ENCODE data around the gene RALGPS1.

The RALGPS1 gene

DNA sequence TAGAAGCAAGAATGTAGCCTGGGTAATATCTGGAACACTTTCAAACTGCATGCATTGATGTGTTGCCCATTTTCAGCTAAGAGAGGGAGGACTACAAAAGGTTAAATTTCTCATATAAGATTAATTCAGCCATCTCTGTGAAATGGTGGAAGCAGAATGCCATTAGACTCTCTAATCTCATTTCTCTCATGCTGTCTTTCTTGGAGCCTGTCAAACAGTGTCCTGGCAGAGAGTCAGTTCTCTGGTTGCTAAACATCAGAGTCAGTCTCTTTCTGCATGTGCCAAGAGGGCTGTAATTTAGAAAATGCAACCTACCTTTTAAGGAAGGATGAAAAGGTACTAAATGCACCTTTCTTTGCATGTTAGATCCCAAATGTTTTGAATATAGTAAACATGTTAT is 349.1 kb downstream of the RALGPS1 start:
- ChIA-PET CTCF (interaction anchor here (1.2 kb wide), 1 partner anchor 9 kb away, joined by 3 read pairs; no protein-coding TSS in a partner anchor), POLR2A (no interaction called here)
- TF ChIP-seq ZNF426 (tag by site-specific recombination; IDR thresholded peaks at IDR 0.05) (no peak), ZSCAN30 (tag by site-specific recombination; IDR thresholded peaks at IDR 0.05) (no peak)
- TF ChIP-seq, protein P1, sequence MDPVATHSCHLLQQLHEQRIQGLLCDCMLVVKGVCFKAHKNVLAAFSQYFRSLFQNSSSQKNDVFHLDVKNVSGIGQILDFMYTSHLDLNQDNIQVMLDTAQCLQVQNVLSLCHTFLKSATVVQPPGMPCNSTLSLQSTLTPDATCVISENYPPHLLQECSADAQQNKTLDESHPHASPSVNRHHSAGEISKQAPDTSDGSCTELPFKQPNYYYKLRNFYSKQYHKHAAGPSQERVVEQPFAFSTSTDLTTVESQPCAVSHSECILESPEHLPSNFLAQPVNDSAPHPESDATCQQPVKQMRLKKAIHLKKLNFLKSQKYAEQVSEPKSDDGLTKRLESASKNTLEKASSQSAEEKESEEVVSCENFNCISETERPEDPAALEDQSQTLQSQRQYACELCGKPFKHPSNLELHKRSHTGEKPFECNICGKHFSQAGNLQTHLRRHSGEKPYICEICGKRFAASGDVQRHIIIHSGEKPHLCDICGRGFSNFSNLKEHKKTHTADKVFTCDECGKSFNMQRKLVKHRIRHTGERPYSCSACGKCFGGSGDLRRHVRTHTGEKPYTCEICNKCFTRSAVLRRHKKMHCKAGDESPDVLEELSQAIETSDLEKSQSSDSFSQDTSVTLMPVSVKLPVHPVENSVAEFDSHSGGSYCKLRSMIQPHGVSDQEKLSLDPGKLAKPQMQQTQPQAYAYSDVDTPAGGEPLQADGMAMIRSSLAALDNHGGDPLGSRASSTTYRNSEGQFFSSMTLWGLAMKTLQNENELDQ (tag by site-specific recombination; IDR thresholded peaks at IDR 0.05; ENCODE audit: low read depth): no peak

DNA sequence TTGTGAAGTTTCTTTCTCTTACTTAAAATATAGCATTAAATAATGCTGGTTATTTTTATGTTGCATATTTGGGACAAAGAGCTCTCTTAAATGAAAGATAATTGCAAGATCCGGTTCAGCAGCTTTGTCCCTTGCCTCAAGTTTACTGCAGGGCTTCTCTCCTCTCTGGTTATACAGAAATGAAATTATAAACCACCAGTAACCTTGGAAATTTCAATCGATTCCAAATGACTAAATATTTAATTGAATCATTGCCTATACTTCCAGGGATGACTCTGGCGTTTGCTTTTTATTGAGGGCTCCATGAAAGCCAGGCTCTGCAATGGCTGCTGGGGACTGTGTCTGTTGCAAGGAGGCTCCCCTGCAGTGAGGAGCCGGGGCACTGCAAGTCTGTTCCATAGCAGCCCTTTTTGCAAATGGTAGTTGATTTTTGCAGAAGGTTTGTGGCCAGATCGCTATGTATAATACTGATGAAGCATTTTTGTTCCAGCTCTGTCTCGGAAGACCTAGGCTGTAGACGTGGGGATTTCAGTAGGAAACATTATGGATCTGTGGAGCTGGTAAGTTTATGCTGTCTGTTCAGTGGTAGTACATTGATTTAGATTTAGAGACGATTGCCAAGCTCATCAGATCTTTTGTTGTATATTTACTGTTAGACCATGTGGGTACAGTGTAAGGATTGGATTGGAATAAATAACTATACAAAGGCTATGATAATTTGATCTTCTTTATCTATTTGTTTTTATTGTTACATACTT is 350.1 kb downstream of the RALGPS1 start, which contains the start of gene GARNL3:
TSS of gene GARNL3 (plus strand) at position 313 of the 758 bp plus-strand sequence. CDS start at position 417, 104 bp downstream.
- TF ChIP-seq, protein P2, sequence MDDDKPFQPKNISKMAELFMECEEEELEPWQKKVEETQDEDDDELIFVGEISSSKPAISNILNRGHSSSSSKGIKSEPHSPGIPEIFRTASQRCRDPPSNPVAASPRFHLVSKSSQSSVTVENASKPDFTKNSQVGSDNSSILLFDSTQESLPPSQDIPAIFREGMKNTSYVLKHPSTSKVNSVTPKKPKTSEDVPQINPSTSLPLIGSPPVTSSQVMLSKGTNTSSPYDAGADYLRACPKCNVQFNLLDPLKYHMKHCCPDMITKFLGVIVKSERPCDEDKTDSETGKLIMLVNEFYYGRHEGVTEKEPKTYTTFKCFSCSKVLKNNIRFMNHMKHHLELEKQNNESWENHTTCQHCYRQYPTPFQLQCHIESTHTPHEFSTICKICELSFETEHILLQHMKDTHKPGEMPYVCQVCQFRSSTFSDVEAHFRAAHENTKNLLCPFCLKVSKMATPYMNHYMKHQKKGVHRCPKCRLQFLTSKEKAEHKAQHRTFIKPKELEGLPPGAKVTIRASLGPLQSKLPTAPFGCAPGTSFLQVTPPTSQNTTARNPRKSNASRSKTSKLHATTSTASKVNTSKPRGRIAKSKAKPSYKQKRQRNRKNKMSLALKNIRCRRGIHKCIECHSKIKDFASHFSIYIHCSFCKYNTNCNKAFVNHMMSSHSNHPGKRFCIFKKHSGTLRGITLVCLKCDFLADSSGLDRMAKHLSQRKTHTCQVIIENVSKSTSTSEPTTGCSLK (tag by site-specific recombination; IDR thresholded peaks at IDR 0.05): no peak
- TF ChIP-seq SP3 (tag by site-specific recombination; IDR thresholded peaks at IDR 0.05): no peak
- no peak for TF ChIP-seq ZBTB1 (tag by site-specific recombination; IDR thresholded peaks at IDR 0.05)
- no peak for TF ChIP-seq WT1 (tag by site-specific recombination; IDR thresholded peaks at IDR 0.05)
- no peak for TF ChIP-seq GFI1B (tag by site-specific recombination; IDR thresholded peaks at IDR 0.05)
- no peak within 1 kb of the TSS for H3K27ac ChIP-seq (ENCODE audit: extremely low read depth, low read depth, low read length)
- H3K4me1 ChIP-seq (ENCODE audit: control insufficient read depth, insufficient read depth, low read length): no peaks in the 10 kb centered on the region
- H3K4me3 ChIP-seq (ENCODE audit: low read depth, low read length): no peak within 1 kb of the TSS
- H3K36me3 ChIP-seq (ENCODE audit: control insufficient read depth in 2 of 2, insufficient read depth in 1 of 2, low read length in 2 of 2): no peaks in the 10 kb centered on the region
- POLR2A ChIA-PET: interaction anchor here (1.5 kb wide), 1 partner anchor 40 kb away, joined by 3 read pairs; no protein-coding TSS in a partner anchor
- H3K9me3 ChIP-seq (ENCODE audit: control insufficient read depth, insufficient read depth, low read depth, low read length): no peaks in the 10 kb centered on the region
- CTCF ChIA-PET: interaction anchor here (0.5 kb wide), 2 partner anchors 217 to 657 kb away, joined by 3 read pairs; no protein-coding TSS in a partner anchor

More for the DNA sequence above, 349.1 kb downstream of the RALGPS1 start:
- no peak overlapping the region for H3K27ac ChIP-seq (ENCODE audit: extremely low read depth, low read depth, low read length)
- H3K4me1 ChIP-seq (ENCODE audit: control insufficient read depth, insufficient read depth, low read length): no peaks in the 10 kb centered on the region
- no peaks in the 10 kb centered on the region for H3K9me3 ChIP-seq (ENCODE audit: control insufficient read depth, insufficient read depth, low read depth, low read length)
- H3K36me3 ChIP-seq (ENCODE audit: control insufficient read depth in 2 of 2, insufficient read depth in 1 of 2, low read length in 2 of 2): no peaks in the 10 kb centered on the region
- no peak overlapping the region for H3K4me3 ChIP-seq (ENCODE audit: low read depth, low read length)

DNA sequence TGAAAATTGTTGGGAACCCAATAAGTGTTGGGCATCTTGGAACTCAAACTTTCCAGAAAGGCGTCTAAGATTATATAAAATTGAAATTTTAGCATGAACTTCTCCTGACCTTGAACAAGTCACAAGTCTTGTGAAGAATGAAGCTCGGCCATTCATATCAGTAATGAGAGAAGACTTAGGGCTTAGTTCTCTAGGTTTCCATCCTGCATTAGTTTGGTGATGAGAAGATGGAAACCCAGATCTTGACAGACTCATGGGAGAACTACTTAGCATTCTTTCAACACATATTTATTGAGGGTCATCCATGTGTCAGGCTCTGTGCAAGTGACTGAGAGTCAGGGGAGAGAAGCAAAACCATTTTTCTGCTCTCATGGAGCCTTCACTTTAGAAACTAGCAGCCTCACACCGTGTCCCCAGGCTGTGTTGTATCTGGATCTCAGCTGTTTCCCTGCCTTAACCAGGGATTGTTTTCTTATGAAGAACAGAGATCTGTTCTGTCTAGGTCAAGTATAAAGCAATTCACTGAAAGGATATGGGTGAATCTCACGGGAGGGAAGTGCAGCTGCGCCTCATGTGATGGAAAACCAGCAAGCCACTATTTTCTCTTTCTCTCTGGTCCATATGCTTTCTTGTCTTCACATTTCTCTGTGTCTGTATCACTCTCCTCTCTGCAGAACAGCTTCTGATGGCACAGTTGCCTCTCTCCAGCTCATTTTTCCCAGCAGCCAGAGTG is 353.4 kb downstream of the RALGPS1 start:
- TF ChIP-seq, protein P3, sequence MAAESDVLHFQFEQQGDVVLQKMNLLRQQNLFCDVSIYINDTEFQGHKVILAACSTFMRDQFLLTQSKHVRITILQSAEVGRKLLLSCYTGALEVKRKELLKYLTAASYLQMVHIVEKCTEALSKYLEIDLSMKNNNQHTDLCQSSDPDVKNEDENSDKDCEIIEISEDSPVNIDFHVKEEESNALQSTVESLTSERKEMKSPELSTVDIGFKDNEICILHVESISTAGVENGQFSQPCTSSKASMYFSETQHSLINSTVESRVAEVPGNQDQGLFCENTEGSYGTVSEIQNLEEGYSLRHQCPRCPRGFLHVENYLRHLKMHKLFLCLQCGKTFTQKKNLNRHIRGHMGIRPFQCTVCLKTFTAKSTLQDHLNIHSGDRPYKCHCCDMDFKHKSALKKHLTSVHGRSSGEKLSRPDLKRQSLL (tag by site-specific recombination; IDR thresholded peaks at IDR 0.05): no peak
- TF ChIP-seq ZNF140 (tag by site-specific recombination; IDR thresholded peaks at IDR 0.05) (no peak), KLF16 (tag by site-specific recombination; IDR thresholded peaks at IDR 0.05) (no peak), SETDB1 (IDR thresholded peaks at IDR 0.05; ENCODE audit: insufficient read length, low read length) (no peak)
- TF ChIP-seq, protein P4, sequence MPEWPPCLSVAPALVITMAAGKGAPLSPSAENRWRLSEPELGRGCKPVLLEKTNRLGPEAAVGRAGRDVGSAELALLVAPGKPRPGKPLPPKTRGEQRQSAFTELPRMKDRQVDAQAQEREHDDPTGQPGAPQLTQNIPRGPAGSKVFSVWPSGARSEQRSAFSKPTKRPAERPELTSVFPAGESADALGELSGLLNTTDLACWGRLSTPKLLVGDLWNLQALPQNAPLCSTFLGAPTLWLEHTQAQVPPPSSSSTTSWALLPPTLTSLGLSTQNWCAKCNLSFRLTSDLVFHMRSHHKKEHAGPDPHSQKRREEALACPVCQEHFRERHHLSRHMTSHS (tag by site-specific recombination; IDR thresholded peaks at IDR 0.05): no peak
- TF ChIP-seq, protein P2 (tag by site-specific recombination; IDR thresholded peaks at IDR 0.05): no peak
- Histone ChIP-seq H3K4me1 (ENCODE audit: control insufficient read depth, insufficient read depth, low read length) (no peaks in the 10 kb centered on the region), H3K9me3 (ENCODE audit: control insufficient read depth, insufficient read depth, low read depth, low read length) (no peaks in the 10 kb centered on the region), H3K4me3 (ENCODE audit: low read depth, low read length) (no peak overlapping the region), H3K36me3 (ENCODE audit: control insufficient read depth in 2 of 2, insufficient read depth in 1 of 2, low read length in 2 of 2) (no peaks in the 10 kb centered on the region), H3K27ac (ENCODE audit: extremely low read depth, low read depth, low read length) (no peak overlapping the region)
- CTCF ChIA-PET: interaction anchor here (0.7 to 1.2 kb wide), 3 partner anchors 44 to 57 kb away, joined by 3 to 4 read pairs (median 3); no protein-coding TSS in a partner anchor
- POLR2A ChIA-PET: no interaction called here
